ENCODE data around the gene ESF1.
"Not testable (repeated sequence)": the region's sequence is repeated elsewhere in the genome, so short reads cannot be mapped to it uniquely, and the experiment has no call there.

ESF1 gene

DNA sequence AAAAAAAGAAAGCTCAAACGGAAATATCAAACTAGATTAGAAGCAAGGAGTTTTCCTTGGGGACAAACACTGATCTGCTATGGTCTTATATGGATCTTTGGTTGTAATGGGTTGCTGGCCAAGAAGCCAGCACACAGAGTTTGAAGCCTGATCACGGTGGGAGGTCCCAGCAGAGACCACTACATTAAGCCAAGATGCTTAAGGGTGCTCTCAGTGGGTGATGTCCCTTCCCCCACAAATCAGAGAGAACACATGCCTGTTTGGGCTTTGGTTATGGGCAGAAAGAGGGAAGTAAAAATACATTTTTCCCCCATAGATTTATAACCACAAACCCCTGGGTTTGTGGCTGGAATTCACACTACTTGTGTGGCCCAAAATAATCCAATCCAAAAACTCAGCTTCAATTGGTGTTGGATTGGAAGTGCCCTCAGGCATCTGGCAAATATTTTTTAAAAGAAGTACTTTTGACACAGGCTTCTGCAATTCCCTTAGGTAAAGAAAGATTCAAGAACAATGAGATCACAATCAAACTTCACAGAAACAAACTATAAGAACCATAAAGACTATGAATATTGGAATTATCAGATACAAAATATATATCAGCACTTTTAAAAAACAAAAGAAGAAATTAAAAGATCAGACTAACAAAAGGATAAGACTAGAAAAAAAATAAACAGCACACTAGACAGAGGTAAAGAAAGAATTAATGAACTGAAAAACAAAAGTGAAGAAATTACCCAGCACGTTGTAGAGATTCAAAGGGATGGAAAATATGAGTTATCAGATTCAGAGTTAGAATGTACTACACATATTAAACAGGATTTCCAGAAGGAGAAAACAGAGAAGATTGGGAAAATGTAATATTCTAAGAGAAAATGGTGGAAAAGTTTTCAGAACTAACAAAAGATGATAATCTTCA is 44.7 kb downstream of the ESF1 start:
- no peak for DNase-seq (ENCODE audit: low read depth)

DNA sequence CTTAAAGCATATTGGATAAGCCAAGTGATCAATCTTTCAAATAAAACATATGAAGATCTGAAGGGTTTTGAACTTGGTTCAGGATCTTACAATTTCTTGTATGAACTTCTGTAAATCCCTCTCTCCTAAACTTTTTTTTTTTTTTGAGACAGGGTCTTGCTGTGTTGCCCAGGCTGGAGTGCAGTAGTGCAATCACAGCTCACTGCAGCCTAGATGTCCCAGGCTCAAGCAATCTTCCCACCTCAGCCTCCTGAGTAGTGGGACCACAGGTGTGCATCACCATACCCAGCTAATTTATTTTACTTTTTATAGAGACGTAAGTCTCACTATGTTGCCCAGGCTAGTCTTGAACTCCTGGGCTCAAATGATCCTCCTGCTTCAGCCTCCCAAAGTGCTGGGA is 46.5 kb downstream of the ESF1 start:
- DNase-seq (ENCODE audit: low read depth), result not testable (repeated sequence)

DNA sequence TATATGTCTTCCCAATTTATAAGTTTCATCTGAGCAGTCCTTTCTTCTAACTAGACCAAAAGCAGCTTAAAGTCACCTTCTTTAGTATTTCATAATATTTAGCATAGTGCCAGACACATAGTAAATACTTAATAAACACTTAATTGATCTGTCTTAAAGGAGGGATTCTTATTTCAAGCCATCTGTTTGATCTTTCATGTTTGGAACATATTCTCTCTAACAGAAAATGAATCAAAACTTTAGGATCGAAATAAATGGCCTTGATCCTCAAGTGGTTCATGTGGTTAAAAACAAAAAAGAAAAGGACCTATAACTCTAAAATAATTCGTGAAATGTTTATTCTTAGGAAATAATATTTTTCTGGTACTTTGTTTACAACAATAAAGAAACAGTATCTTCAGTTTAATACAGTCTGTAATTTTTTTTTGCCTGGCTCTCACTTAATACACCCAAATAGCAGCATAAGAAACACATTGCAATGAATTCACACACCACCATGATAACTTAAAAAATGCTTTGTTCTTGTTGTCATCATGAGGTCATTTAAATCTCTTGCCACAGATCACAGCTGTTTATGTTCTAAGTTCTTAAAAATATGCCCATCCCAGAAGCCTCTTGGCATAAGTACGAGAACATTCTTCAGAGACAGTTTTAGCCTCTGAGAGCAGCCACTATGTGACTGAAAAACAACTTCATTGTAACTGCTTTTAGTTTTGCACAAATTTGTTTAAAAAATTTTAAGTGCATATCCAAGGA is 48.1 kb downstream of the ESF1 start:
- DNase-seq (ENCODE audit: low read depth), result peak; percentile 52

DNA sequence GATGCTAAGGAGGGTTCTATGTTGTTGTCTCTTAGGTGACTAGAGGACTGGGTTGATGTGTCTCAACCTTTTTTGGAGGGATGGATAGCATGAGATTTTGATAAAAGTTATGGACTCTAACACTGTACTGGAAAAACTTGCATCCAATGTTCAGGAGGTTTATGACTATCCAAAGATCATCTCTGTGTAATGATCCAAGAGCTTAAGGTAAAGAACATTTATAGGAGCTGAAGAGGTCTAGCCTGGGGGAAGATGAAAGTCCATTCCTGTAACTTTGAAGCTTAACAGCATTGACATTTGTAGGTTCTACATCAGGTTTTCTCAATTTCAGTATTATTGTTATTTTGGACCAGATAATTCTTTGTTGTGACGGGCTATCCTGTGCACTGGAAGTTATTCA is 48.9 kb downstream of the ESF1 start:
- no peak for DNase-seq (ENCODE audit: low read depth)

DNA sequence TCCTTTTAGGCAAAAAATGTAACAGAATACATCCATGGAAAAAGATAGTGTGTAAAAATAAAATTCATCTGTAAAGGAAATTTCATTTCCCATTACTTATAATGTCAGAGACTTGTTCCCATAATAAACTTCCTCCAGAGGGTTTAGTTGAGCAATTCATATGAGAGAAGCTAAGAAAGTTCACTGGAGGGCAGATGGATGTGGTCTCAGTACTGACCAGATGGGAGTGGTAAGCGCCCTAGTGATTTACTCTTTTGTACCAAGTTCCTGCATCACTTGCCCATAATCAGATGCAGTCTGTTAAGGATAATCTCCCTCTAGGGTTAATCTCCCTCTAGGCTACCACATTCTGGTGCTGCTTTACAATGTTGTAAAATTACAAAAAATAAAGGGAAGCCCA is 61.7 kb downstream of the ESF1 start:
- DNase-seq (ENCODE audit: low read depth), result no peak

DNA sequence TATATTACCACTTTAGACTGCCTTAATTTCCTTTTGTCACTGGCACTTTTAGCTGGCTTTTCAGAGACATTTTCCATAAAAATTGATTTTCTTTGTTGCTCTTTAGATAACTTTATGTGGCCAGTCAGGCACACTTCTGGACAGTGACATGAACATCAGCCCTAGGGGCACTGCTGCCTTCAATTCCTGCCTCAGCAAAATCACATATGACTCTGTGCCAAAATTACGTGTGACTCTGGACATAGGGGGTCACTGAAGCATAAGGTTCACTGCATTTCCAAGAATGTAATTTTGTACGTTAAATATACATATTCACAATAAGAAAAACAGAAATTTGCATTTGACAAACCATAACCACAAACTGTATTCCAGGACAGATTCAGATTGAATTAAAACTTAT is 66.5 kb downstream of the ESF1 start:
- DNase-seq (ENCODE audit: low read depth), result no peak

DNA sequence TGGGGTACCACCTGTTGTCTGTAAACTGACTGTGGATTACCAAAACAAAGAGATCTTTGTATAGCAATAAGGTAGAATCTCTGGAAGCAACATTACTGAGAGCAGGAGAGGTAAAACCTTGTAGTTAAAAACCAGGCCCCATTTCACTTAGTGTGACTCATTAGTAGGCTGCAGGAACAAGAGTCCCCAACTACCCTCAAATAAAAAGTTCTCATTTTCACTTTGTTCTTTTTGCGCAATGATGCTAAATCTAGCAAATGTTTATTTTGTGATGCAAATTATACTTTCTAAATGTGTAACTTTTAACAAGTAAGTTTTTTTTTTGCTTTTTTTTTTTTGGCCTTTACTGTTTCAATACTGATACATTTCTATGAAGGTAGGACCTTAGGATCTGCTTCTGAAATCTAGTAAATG is 67.1 kb downstream of the ESF1 start:
- no peak for DNase-seq (ENCODE audit: low read depth)

DNA sequence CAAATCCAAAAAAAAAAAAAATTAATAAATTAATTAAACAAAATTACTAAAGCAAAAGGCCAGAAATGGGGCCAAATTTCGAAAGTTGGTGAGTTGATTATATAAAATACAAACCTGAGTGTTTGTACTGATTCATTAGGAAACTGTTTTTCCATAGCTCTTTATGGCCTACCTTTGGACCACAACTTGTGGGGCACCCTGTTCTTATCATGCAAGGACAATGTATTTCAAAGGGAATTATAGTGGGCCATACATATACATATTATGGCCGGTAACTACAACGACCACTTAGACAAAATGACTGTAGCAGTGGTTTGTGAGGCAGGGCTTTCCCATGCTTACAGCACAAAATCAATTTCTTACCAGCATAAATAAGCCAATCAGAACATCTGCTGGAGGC is 69.5 kb downstream of the ESF1 start:
- DNase-seq (ENCODE audit: low read depth), result no peak

DNA sequence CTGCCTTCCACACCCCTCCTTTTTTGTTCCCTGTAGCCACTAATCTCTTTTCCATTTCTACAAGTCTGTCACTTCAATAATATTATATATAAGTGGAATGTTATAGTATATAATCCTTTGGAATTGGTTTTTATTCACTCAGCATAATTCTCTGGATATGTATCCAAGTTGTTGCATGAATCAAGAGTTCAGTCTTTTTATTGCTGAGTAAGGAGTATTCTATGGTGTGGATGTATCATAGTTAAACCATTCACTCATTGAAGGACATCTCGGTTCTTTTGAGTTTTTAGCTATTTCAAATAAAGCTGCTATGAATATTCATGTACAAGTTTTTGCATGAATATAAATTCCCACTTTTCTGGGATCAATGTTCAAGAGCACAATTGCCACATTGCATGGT is 76.5 kb downstream of the ESF1 start:
- no peak for DNase-seq (ENCODE audit: low read depth)

DNA sequence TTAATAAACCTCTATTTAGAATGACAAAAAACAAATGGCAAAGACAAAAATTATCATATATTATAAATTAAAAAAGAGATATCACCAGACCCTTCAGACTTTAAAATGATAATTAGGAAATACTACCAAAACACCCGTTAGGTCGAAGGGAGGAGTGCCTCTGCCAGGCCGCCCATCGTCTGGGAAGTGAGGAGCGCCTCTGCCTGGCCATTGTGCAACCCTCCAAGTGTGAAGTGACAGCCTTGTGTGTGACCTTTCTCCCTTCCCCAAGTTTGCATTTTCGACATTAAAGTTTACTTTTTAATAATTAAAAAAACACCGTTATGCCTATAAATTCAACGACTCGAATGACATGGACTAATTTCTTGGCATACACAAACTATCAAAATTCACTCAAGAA is 81.5 kb downstream of the ESF1 start:
- no peak for DNase-seq (ENCODE audit: low read depth)

DNA sequence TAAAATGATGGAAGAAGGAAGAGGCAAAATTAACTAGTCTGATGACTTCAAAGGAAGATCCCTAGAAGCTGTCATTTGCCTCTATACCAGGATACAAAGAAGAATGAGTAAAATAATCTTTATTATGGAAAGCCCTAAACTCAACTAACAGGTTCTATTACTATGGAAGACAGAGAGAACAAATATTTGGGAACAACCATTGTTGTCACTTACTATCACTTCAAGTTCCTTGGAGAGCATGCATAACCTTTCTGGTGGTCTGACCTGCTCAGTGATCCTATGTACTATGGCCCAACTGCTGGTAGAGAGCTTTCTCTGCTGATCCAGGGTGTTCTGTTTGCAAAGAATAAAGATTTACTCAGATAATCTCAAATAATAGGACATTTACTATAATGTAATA is 83.2 kb downstream of the ESF1 start:
- DNase-seq (ENCODE audit: low read depth), result no peak

DNA sequence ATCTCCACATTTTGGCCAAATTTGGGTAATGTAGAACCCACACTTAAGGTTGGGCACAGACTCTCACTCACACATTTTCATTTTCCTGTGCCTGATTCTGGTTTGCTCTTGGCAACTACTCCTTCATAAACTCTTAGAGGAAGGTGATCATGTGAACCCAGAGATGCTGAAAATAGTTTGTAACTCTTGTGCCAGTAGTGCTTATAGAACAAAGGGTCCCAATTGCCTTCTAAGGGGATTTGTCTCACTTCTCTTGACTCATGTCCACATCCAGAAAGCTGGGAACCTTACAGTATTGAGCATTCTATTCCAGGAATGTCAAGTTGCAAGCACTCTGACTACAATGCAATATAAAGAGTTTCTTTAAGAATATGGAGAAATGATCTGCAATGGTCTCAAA is 84.0 kb downstream of the ESF1 start:
- no peak for DNase-seq (ENCODE audit: low read depth)

DNA sequence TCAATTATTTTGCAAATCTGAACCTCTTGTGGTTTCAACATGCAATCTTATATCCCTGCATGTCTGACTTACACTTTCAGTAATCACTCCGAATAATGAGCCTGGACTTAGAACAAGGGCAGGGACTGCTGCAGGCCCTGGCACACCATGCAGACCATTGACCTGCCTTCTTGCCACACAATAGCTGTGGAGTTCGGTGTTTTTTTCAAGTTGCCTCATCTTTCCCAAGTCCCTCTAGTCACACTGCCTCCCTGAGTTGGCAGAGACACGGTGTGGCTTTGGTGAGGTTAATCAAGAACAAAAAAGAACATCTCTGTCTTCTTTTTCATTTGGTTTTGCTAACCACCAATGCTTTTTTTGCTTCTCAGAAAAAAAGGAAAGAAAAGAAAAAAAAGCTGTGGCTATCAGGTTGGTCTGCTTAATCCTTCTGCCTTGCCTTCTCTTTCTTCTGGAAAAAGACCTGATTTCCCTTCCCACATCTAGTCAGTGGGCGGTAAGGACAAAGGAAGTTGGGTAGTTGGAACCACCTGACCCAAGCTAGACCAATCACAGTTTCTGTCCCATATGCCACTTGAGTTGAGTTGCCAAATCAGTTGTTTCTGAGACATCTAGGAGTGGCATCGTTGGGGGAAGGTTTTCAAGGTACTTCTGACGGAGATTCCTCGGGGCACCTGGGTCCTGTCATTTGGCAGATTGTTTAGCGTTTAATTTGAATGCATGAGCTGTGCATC is 90.1 kb downstream of the ESF1 start:
- no peak for DNase-seq (ENCODE audit: low read depth)

DNA sequence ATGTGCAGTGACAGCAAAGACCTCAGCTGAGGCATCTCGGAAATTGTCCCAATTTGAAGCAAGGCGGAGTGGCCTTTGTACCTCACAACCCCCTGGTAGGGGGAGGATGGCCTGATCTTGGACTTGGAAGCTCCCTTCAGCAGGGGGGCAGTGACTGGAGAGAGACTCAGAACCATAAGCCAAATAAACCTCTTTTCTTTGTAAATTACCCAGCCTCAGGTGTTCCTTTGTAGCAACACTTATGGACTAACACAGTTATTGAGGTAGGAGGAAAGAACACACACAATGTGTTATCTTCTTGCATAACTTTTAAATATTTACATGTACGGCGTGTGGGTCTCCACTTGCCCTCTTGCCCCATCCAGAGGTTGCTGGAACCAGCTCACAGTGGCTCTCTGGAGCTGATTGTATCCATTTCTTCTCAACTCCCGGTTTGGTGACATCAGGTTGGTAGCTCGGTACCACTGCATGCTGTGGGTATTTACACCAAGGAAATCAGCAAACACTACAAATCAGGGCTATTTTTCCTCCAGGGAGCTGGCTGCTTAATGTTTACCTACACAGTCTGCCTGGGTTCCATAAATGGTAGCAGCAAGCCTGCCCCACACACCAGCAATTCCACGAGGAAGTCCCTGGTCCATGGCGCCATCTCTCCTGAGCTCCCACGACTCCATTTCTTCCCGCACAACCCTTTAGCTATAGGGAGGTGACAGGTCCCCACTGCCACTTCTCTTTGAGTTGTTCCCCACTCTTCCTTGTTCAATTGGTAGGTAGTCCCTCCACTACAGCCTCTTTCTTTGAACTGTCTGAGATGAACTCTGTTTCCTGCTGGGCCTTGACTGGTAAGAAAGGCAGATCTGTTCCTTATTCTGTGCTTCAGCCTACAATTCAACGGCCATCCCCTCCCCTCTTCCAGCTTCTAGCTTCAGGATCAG is 91.7 kb downstream of the ESF1 start:
- DNase-seq (ENCODE audit: low read depth), result no peak

DNA sequence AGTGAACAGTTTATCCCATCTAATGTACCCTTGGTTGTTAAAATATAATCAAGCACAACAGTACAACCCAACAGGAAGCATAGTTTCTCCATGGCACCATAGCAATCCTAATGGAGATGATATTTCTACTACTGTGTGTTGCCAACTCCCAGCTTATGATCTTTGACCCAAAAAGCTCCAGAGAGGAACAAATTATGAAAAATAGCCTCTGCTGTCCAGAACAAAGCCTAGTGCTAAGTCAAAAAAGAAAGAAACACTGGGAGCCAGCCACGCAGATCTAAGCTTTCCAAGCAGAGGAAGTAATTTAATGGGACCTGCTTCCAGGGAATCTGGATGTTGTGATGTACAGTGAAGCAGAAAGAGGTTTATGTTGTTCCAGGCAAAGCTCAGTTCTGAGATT is 93.8 kb downstream of the ESF1 start:
- no peak for DNase-seq (ENCODE audit: low read depth)

DNA sequence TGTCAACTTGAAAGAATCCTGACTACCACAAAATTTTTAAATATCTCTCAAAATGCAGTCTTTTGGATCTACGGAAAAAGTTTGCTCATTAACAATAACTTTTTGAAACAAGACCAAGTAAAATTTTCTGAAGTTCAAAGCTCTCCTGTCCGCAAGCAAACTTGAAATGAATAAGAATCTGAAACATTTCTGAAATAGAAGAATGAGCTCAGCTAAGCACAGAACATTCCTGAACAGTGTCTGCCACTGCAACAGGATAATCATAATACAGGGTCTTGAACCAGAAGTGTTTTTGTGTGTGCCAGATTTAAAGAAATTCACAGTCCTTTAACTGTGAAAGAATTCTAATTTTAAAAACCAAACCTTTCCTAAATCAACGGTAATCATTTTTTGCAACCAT is 96.9 kb downstream of the ESF1 start:
- no peak for DNase-seq (ENCODE audit: low read depth)

DNA sequence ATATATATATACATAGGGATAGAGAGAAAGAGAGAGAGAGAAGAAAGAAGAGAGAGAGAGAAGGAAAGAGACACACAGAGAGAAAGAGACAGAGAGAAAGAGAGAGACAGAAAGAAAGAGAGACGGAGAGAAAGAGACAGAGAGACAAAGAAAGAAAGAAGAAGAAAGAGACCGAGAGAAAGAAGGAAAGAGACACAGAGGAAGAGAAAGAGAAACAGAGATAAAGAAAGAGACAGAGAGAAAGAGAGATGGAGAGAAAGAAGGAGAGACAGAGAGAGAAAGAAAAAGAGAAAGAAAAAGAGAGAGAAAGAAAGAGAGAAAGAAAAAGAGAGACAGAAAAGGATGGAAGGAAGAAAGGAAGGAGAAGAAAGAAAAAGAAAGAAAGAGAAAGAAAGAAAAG is 99.1 kb downstream of the ESF1 start:
- DNase-seq (ENCODE audit: low read depth), result no peak

DNA sequence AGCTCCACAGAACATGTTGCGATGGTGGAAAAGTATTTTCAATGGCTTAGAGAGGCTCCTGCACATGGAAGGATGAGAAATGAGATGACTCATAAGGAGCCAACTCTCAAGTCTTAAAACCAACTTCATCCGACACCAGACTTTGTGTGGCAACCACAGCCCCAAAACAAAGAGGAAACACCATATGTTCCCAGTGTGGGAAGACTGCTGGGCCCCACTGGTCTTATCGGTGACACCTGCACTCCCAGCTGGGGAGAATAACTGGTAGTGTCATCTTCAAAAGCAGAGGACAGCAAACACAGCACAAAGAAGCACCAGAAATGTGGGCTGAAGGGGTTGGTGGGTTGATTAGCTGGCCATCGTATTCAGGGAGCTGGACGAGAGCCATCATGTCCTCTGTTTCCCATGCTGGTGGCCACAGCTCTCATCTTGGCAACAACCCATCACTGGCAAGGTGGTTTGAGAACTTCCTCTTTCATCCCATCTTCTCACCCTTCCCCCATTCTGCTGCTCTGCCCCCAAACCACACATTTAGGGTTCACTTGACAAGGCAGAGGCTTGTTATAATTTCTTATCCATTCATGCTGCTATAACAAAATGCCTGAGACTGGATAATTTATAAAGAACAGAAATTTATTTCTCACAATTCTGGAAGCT is 100.0 kb downstream of the ESF1 start:
- DNase-seq (ENCODE audit: low read depth), result no peak

DNA sequence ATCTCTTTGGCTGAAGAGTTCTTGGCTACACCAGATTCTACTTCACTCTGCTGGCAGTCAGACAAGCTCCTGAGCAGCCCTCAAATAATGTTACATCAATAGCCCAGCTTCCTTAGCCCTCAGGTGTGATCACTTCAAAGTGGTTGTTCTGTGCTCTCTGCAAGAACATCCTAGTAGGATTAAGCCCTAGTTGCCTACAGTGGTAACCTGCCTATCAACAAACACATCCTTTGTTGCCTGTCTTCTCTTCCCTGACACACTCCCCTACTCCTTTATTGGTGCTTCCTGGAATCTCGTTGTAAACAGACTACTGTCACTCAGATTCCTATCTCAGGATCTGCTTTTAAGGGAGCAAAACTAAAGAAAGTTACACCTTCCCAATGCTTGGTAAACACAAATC is 100.9 kb downstream of the ESF1 start:
- no peak for DNase-seq (ENCODE audit: low read depth)

DNA sequence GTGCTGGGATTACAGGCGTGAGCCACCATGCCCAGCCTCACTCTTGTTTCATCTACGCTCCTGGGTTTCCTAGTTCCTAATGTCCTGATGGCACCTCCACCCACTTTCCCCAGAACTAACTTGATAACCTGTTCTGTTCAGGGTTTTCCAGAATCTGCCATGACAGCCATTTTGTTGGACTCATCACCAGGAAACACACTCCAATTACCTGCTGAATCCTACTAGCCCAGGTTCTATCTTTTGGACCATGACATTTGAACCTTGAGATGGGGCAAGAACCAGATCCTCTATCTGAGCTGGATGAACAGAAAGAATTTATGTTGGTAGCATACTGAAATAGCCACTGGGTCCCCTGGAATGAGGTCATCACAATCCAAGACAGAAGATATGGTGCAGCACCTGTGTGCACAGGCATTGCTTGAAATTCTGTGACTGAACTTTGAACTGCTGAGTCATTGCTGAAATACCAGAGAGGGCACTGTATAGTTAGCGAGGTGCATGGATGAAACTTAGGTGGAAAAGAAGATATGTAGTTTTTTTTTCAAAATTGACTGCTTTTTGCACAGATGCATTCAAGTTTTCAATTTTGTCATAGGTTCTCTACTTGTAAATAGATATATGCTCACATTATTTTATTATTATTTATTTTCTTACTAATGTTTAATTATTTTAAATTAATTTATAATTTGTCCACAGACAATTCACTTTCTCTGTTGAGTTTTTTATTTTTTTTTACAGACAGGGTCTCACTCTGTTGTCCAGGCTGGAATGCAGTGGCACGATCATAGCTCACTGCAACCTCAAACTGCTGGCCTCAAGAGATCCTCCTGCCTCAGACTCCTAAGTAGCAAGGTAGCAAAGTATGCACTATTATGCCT is 103.2 kb downstream of the ESF1 start:
- DNase-seq (ENCODE audit: low read depth), result no peak
